IMR-90 (cell line): ENCODE measurements around the gene PFDN6. TPM values are rescaled to one million over a fixed set of nuclear protein-coding genes. Genes with fewer than 3 reads are reported as not detected.

ENCODE experiments used
- ATAC-seq: fragments of 200-7000 bp; cut with Tn5 transposase; 2 replicates; pipeline ENCODE4 v1.9.1; 2020; ENCODE audit warnings: low read depth, mild to moderate bottlenecking, moderate library complexity
- BruUV-seq: library from RNA; stranded (reverse); fragments of 400-500 nt; replicated peaks from 2 replicates; lab custom pipeline; 2021; lab: Mats Ljungman, UMichigan
- CTCF ChIA-PET: fragments of 300-600 bp; formaldehyde crosslinking; extraction: SDS; loops from one replicate; lab custom pipeline; 2021; ENCODE audit warnings: antibody characterized with exemption; lab: Yijun Ruan, JAX
- POLR2A ChIA-PET: fragments of 300-600 bp; sonication (Branson Sonifier 250); formaldehyde crosslinking; loops from one replicate; lab custom pipeline; 2022; ENCODE audit warnings: antibody characterized with exemption; ENCODE audit not compliant: unreplicated experiment; lab: Charles Lee
- DNase-seq: peaks from one replicate; pipeline ENCODE4 v3.0.0; 2013
- H2AFZ ChIP-seq: replicated peaks from 2 replicates; pipeline ENCODE3; 2013; ENCODE audit warnings: low read length, mild to moderate bottlenecking; ENCODE audit not compliant: poor library complexity
- H2AK5ac ChIP-seq: 2 replicates; pipeline ENCODE4 v1.6.1; 2013; ENCODE audit warnings: low read depth, low read length, inconsistent platforms
- H2AK9ac ChIP-seq: replicated peaks from 2 replicates; pipeline ENCODE3; 2013; ENCODE audit warnings: mild to moderate bottlenecking, low read depth, low read length, moderate library complexity; ENCODE audit not compliant: poor library complexity
- H2BK120ac ChIP-seq: 2 replicates; pipeline ENCODE4 v1.6.1; 2013; ENCODE audit warnings: low read depth, low read length, inconsistent platforms
- H2BK15ac ChIP-seq: 3 replicates; pipeline ENCODE4 v1.6.1; 2013; ENCODE audit warnings: low read depth, low read length, inconsistent platforms
- H2BK20ac ChIP-seq: 2 replicates; pipeline ENCODE4 v1.6.1; 2013; ENCODE audit warnings: low read depth, mild to moderate bottlenecking, inconsistent platforms, low read length, moderate library complexity
- H2BK5ac ChIP-seq: 2 replicates; pipeline ENCODE4 v1.6.1; 2013; ENCODE audit warnings: mild to moderate bottlenecking, low read depth, low read length, inconsistent platforms; ENCODE audit not compliant: poor library complexity, severe bottlenecking
- H3K14ac ChIP-seq: replicated peaks from 2 replicates; pipeline ENCODE4 v1.6.1; 2013; ENCODE audit warnings: low read depth, low read length, inconsistent platforms
- H3K18ac ChIP-seq: 2 replicates; pipeline ENCODE4 v1.6.1; 2013; ENCODE audit warnings: low read depth, low read length, control low read depth
- H3K23ac ChIP-seq: 2 replicates; pipeline ENCODE4 v1.6.1; 2013; ENCODE audit warnings: low read depth, low read length, inconsistent platforms
- H3K27ac ChIP-seq: 2 replicates; pipeline ENCODE4 v1.5.1; 2013; ENCODE audit warnings: mild to moderate bottlenecking, control low read depth, low read length; ENCODE audit not compliant: insufficient read depth
- H3K27me3 ChIP-seq: 2 replicates; pipeline ENCODE4 v1.6.1; 2013; ENCODE audit warnings: low read length; ENCODE audit not compliant: control insufficient read depth, insufficient read depth
- H3K36me3 ChIP-seq: 2 replicates; pipeline ENCODE4 v1.6.1; 2013; ENCODE audit warnings: low read length, mixed read lengths; ENCODE audit not compliant: control insufficient read depth, insufficient read depth
- H3K4ac ChIP-seq: 2 replicates; pipeline ENCODE4 v1.6.1; 2013; ENCODE audit warnings: low read depth, low read length, inconsistent platforms
- H3K4me1 ChIP-seq: 2 replicates; pipeline ENCODE4 v1.6.1; 2013; ENCODE audit warnings: low read length, mixed read lengths; ENCODE audit not compliant: control insufficient read depth, insufficient read depth
- H3K4me2 ChIP-seq: 2 replicates; pipeline ENCODE4 v1.6.1; 2013; ENCODE audit warnings: low read depth, mild to moderate bottlenecking, control low read depth, low read length, moderate library complexity
- H3K4me3 ChIP-seq: 2 replicates; pipeline ENCODE4 v1.5.1; 2013; ENCODE audit warnings: low read depth, mild to moderate bottlenecking, control low read depth, low read length, moderate library complexity; ENCODE audit not compliant: insufficient read depth
- H3K56ac ChIP-seq: 2 replicates; pipeline ENCODE4 v1.6.1; 2013; ENCODE audit warnings: low read length, inconsistent platforms; ENCODE audit not compliant: insufficient read depth; ENCODE audit errors: extremely low read depth
- H3K79me1 ChIP-seq, 2 experiments: 2 replicates each; pipeline ENCODE4 v1.6.1; 2013; ENCODE audit warnings: low read length in 2 of 2, inconsistent platforms in 1 of 2, low read depth in 1 of 2
- H3K9ac ChIP-seq: 2 replicates; pipeline ENCODE4 v1.6.1; 2013; ENCODE audit warnings: low read depth, low read length, control low read depth
- H3K9me1 ChIP-seq: 2 replicates; pipeline ENCODE4 v1.6.1; 2013; ENCODE audit warnings: low read length, inconsistent platforms; ENCODE audit not compliant: insufficient read depth
- H3K9me3 ChIP-seq: 2 replicates; pipeline ENCODE4 v1.6.1; 2013; ENCODE audit warnings: low read length; ENCODE audit not compliant: control insufficient read depth, insufficient read depth
- H4K20me1 ChIP-seq: 2 replicates; pipeline ENCODE4 v1.6.1; 2013; ENCODE audit warnings: low read length, inconsistent platforms; ENCODE audit not compliant: insufficient read depth
- H4K5ac ChIP-seq: 2 replicates; pipeline ENCODE4 v1.6.1; 2013; ENCODE audit warnings: mild to moderate bottlenecking, low read depth, low read length, control low read depth
- H4K8ac ChIP-seq, 2 experiments: 2 replicates each; pipeline ENCODE4 v1.6.1; 2013; ENCODE audit warnings: low read depth in 2 of 2, low read length in 2 of 2, control low read depth in 1 of 2, inconsistent platforms in 1 of 2
- H4K91ac ChIP-seq: 2 replicates; pipeline ENCODE4 v1.6.1; 2013; ENCODE audit warnings: low read depth, low read length, inconsistent platforms; ENCODE audit not compliant: insufficient read depth
- CEBPB ChIP-seq: IDR thresholded peaks from 2 replicates; pipeline ENCODE4 v1.6.1; 2012; ENCODE audit warnings: low read depth, low read length, improper control_type of control experiment
- CHD1 ChIP-seq: IDR thresholded peaks from 2 replicates; pipeline ENCODE4 v1.6.1; 2012; ENCODE audit warnings: low read depth, low read length, improper control_type of control experiment
- NFE2L2 ChIP-seq: fragments of 150-350 bp; IDR thresholded peaks from 2 replicates; pipeline ENCODE4 v1.6.1; 2016; ENCODE audit warnings: low read depth, mild to moderate bottlenecking, low read length
- POLR2A ChIP-seq: IDR thresholded peaks from 2 replicates; pipeline ENCODE4 v1.6.1; 2012; ENCODE audit warnings: mild to moderate bottlenecking, low read depth, low read length
- RCOR1 ChIP-seq: IDR thresholded peaks from 2 replicates; pipeline ENCODE4 v1.6.1; 2012; ENCODE audit warnings: mild to moderate bottlenecking, low read length, improper control_type of control experiment; ENCODE audit not compliant: insufficient replicate concordance
- RFX5 ChIP-seq: IDR thresholded peaks from 2 replicates; pipeline ENCODE4 v1.8.0; 2012; ENCODE audit warnings: low read depth, mild to moderate bottlenecking, low read length, moderate library complexity
- WGBS, 2 experiments: methylation state at CpG; one replicate each; pipeline versions ENCODE4 v1.1.5 to v1.1.7; 2013; ENCODE audit warnings: missing lambda C conversion rate in 2 of 2; ENCODE audit not compliant: insufficient read length in 1 of 2; ENCODE audit errors: extremely low coverage in 2 of 2; 5-methylcytosine and 5-hydroxymethylcytosine counted together
- dilution Hi-C: fragments of 300-500 bp; cut with HindIII; formaldehyde crosslinking; loops from one replicate; pipeline ENCODE4 v1.14.3; 2018; ENCODE audit warnings: low sequenced_read_pairs; ENCODE audit not compliant: unreplicated experiment
- in situ Hi-C: fragments of 300-500 bp; cut with MboI; formaldehyde crosslinking; loops from 3 replicates; pipeline ENCODE4 v1.14.3; 2019; ENCODE audit warnings: low sequenced_read_pairs, inconsistent platforms, mixed read lengths
- intact Hi-C: fragments of 100-400 bp; cut with micrococcal nuclease; formaldehyde crosslinking; loops from 2 replicates; pipeline ENCODE4 v1.10.0; 2022
- polyA plus RNA-seq, 3 experiments: library from polyadenylated mRNA; depleted of rRNA; stranded (reverse); fragments of >200 nt; gene quantifications; 2 replicates each; pipeline ENCODE4 v1.2.3, GENCODE V29; 2012; ENCODE audit warnings: low replicate concordance in 1 of 3
- total RNA-seq: library from RNA; depleted of rRNA; stranded (reverse); fragments of >200 nt; gene quantifications from 2 replicates; pipeline ENCODE4 v1.2.3, GENCODE V29; 2012
- TF ChIP-seq, protein P1 (sequence below): fragments of 150-350 bp; IDR thresholded peaks from 2 replicates; pipeline ENCODE4 v1.6.1; 2017; ENCODE audit warnings: mild to moderate bottlenecking, antibody characterized with exemption, low read length, low read depth
- TF ChIP-seq, protein P2 (sequence below): fragments of 150-350 bp; IDR thresholded peaks from 2 replicates; pipeline ENCODE4 v1.6.1; 2016; ENCODE audit warnings: low read depth, mild to moderate bottlenecking, low read length, moderate library complexity, borderline replicate concordance
- TF ChIP-seq, protein P3 (sequence below): conservative IDR thresholded peaks from 2 replicates; pipeline ENCODE4 v1.5.1; 2012; ENCODE audit warnings: mild to moderate bottlenecking, low read depth, low read length, improper control_type of control experiment

PFDN6 gene
- total and polyA plus RNA-seq, 2 of the 4 experiments (the other 2 are of a cell fraction) = 24.4 to 92.1 TPM

DNA sequence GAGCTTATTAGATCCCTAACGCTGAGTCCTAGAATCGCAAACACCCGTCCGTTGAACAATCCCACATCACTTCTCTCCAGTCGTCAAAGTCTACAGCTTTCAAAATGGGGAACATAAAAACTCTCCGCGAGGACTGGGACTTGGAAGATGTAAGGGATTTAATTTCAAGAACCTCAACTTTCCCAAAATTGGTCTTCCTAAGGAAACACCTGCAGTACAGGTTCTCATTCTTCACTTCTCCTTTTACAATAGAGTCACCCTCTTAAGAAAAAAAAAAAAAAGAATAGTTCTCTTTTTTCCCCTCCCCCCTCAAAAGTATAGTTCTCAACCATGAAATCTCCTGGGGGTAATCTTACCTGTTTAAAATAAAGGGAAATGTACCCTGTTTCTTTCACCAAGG lies 34.7 kb downstream of the PFDN6 start:
- Histone ChIP-seq H4K8ac (no peak overlapping the region; a peak in 1 of 4 replicates), H3K18ac (no peak overlapping the region), H3K36me3 (peaks cover 19% of the 10 kb centered on the region), H3K4ac (no peak overlapping the region), H3K79me1 (peaks cover 20 to 33% of the 10 kb centered on the region in 2 experiments), H2BK5ac (no peak overlapping the region), H3K14ac (no peak overlapping the region), H2AFZ (no peak overlapping the region), H4K91ac (no peak overlapping the region), H3K9me1 (peaks cover 17% of the 10 kb centered on the region), H3K9me3 (no peaks in the 10 kb centered on the region), H3K4me2 (0 out of 2 replicates have a peak overlapping the region, but pooled peaks have one; percentile 79), H2BK15ac (no peak overlapping the region), H2AK5ac (no peak overlapping the region), H3K56ac (no peak overlapping the region), H4K20me1 (peaks cover 6% of the 10 kb centered on the region), H3K4me3 (no peak overlapping the region), H3K27me3 (no peaks in the 10 kb centered on the region), H3K27ac (no peak overlapping the region), H2AK9ac (no peak overlapping the region), H2BK20ac (no peak overlapping the region), H4K5ac (no peak overlapping the region), H3K23ac (no peak overlapping the region), H3K9ac (no peak overlapping the region), H2BK120ac (no peak overlapping the region), H3K4me1 (peaks cover 26% of the 10 kb centered on the region)
- in situ Hi-C loops = no loop called here
- WGBS, 2 experiments = no CpG with 5 or more reads among the region's 7 CpGs
- POLR2A ChIA-PET = no interaction called here
- no TSS peak for BruUV-seq
- dilution Hi-C loops = no loop called here
- intact Hi-C loops = no loop called here
- CTCF ChIA-PET = no interaction called here
- DNase-seq (no peak), ATAC-seq (no peak)
- TF ChIP-seq, protein P1, sequence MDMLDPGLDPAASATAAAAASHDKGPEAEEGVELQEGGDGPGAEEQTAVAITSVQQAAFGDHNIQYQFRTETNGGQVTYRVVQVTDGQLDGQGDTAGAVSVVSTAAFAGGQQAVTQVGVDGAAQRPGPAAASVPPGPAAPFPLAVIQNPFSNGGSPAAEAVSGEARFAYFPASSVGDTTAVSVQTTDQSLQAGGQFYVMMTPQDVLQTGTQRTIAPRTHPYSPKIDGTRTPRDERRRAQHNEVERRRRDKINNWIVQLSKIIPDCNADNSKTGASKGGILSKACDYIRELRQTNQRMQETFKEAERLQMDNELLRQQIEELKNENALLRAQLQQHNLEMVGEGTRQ = no peak
- TF ChIP-seq NFE2L2 (no peak), RFX5 (no peak), RCOR1 (no peak), CHD1 (no peak), POLR2A (no peak), CEBPB (no peak)
- TF ChIP-seq, protein P2, sequence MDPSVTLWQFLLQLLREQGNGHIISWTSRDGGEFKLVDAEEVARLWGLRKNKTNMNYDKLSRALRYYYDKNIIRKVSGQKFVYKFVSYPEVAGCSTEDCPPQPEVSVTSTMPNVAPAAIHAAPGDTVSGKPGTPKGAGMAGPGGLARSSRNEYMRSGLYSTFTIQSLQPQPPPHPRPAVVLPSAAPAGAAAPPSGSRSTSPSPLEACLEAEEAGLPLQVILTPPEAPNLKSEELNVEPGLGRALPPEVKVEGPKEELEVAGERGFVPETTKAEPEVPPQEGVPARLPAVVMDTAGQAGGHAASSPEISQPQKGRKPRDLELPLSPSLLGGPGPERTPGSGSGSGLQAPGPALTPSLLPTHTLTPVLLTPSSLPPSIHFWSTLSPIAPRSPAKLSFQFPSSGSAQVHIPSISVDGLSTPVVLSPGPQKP = no peak
- TF ChIP-seq, protein P3, sequence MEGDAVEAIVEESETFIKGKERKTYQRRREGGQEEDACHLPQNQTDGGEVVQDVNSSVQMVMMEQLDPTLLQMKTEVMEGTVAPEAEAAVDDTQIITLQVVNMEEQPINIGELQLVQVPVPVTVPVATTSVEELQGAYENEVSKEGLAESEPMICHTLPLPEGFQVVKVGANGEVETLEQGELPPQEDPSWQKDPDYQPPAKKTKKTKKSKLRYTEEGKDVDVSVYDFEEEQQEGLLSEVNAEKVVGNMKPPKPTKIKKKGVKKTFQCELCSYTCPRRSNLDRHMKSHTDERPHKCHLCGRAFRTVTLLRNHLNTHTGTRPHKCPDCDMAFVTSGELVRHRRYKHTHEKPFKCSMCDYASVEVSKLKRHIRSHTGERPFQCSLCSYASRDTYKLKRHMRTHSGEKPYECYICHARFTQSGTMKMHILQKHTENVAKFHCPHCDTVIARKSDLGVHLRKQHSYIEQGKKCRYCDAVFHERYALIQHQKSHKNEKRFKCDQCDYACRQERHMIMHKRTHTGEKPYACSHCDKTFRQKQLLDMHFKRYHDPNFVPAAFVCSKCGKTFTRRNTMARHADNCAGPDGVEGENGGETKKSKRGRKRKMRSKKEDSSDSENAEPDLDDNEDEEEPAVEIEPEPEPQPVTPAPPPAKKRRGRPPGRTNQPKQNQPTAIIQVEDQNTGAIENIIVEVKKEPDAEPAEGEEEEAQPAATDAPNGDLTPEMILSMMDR = no peak
